AG04449 (cell line): ENCODE results near the gene FCAMR.

ENCODE experiments used
- CTCF ChIA-PET: fragments of 350-600 bp; formaldehyde crosslinking; extraction: SDS; loops from one replicate; lab custom pipeline; 2021; ENCODE audit warnings: antibody characterized with exemption; lab: Yijun Ruan, JAX
- POLR2A ChIA-PET: fragments of 400-600, 350-600 bp; formaldehyde crosslinking; extraction: SDS; loops from one replicate; lab custom pipeline; 2020; ENCODE audit warnings: antibody characterized with exemption, inconsistent platforms; lab: Yijun Ruan, JAX
- DNase-seq: peaks from one replicate; pipeline ENCODE4 v3.0.0-alpha.2; 2010; ENCODE audit warnings: low read depth, low spot score
- H3K4me3 ChIP-seq: 2 replicates; pipeline ENCODE4 v1.5.1; 2011; ENCODE audit warnings: low read depth, mild to moderate bottlenecking, control low read depth, low read length
- TF ChIP-seq, protein P1 (sequence below): IDR thresholded peaks from one replicate; pipeline ENCODE4 v1.5.1; 2011; ENCODE audit warnings: mild to moderate bottlenecking, moderate library complexity, low read length, control low read depth, inconsistent platforms; ENCODE audit not compliant: insufficient read depth; ENCODE audit errors: missing control alignments

Gene FCAMR

DNA sequence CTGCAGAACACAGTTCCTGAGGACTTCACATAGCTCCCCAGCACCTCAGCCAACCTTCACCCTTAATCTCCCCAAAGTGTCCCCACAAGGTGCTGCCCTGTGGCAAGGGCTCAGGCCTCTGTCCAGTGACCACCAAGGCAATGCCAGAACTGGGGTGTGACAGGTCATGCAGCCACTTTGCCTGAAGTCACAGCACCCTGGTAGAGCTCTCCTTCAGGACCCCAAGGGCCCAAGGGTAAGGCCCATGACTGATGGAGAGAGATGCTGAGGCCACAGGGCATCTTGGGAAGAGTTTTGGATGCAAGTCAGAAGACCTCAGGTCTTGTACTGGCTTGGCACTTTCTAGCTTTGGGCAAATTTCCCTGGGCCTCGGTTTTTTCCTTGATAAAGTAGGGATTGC lies 47.7 kb downstream of the FCAMR start:
- TF ChIP-seq, protein P1, sequence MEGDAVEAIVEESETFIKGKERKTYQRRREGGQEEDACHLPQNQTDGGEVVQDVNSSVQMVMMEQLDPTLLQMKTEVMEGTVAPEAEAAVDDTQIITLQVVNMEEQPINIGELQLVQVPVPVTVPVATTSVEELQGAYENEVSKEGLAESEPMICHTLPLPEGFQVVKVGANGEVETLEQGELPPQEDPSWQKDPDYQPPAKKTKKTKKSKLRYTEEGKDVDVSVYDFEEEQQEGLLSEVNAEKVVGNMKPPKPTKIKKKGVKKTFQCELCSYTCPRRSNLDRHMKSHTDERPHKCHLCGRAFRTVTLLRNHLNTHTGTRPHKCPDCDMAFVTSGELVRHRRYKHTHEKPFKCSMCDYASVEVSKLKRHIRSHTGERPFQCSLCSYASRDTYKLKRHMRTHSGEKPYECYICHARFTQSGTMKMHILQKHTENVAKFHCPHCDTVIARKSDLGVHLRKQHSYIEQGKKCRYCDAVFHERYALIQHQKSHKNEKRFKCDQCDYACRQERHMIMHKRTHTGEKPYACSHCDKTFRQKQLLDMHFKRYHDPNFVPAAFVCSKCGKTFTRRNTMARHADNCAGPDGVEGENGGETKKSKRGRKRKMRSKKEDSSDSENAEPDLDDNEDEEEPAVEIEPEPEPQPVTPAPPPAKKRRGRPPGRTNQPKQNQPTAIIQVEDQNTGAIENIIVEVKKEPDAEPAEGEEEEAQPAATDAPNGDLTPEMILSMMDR: no peak
- POLR2A ChIA-PET: no interaction called here
- DNase-seq: no peak
- CTCF ChIA-PET: interaction anchor here (0.9 to 12.9 kb wide), 5 partner anchors 9 to 443 kb away, joined by 3 to 490 read pairs (median 10); no protein-coding TSS in a partner anchor
- no peak overlapping the region for H3K4me3 ChIP-seq

- ChIA-PET POLR2A (interaction anchor here (1.1 kb wide), 1 partner anchor 286 kb away, joined by 4 read pairs; the partner anchor contains the start of gene DYRK3), CTCF (interaction anchor here (1.5 to 12.9 kb wide), 5 partner anchors 10 to 442 kb away, joined by 3 to 490 read pairs (median 10); partner anchors contain the start of gene IL20)
- DNase-seq: no peak
- no peak within 1 kb of the TSS for H3K4me3 ChIP-seq
- TF ChIP-seq, protein P1: no peak
Observed at GRCh38 chr1:206921772-206922265, 48.4 kb downstream of the FCAMR start, which contains the start of gene FCMR. FCMR (minus strand) TSS chr1:206921941; CDS start chr1:206921854, 87 bp downstream.

- POLR2A ChIA-PET: no interaction called here
- DNase-seq: no peak
- CTCF ChIA-PET: interaction anchor here (1.0 to 12.9 kb wide), 8 partner anchors 9 to 284 kb away, joined by 3 to 490 read pairs (median 5); partner anchors contain the start of gene IL20
- H3K4me3 ChIP-seq: no peak overlapping the region
- TF ChIP-seq, protein P1: no peak
Observed at GRCh38 chr1:206918076-206918475, 52.2 kb downstream of the FCAMR start.

- ChIA-PET CTCF (interaction anchor here (0.9 to 12.9 kb wide), 16 partner anchors 9 to 285 kb away, joined by 3 to 490 read pairs (median 4); partner anchors contain the start of genes DYRK3, IL20 and PIGR), POLR2A (no interaction called here)
- no peak overlapping the region for H3K4me3 ChIP-seq
- DNase-seq: no peak
- TF ChIP-seq, protein P1: no peak
Observed at GRCh38 chr1:206916000-206916709, 54.1 kb downstream of the FCAMR start.

GRCh38 chr1:206915030-206915735 lies 55.1 kb downstream of the FCAMR start:
- ChIA-PET POLR2A (no interaction called here), CTCF (interaction anchor here (0.9 to 12.9 kb wide), 12 partner anchors 9 to 408 kb away, joined by 3 to 490 read pairs (median 6); partner anchors contain the start of genes IL20, PIGR and RASSF5)
- no peak overlapping the region for H3K4me3 ChIP-seq
- no peak for DNase-seq
- TF ChIP-seq, protein P1: no peak
